Measurements from ENCODE around the gene IGF1R. TPM values are rescaled to one million over a fixed set of nuclear protein-coding genes. Genes with fewer than 3 reads are reported as not detected.
A peak's percentile ranks its signal among the peaks of the same experiment; 100 is the strongest.

IGF1R gene
- total and polyA plus RNA-seq, 4 donors, result 17.6 to 34.8 (median 21.0) TPM

GRCh38 chr15:98951004-98951403, 302.7 kb downstream of the IGF1R start:
- Histone ChIP-seq H3K36me3 (ENCODE audit: control insufficient read depth, insufficient read depth, low read length) (peaks cover 59% of the 10 kb centered on the region), H3K27ac (ENCODE audit: low read depth, low read length) (no peak overlapping the region), H3K9me3 (ENCODE audit: control insufficient read depth, insufficient read depth, low read length) (no peaks in the 10 kb centered on the region), H3K4me1 (ENCODE audit: control insufficient read depth, insufficient read depth, low read length) (peaks cover 26% of the 10 kb centered on the region), H3K27me3 (ENCODE audit: control insufficient read depth, insufficient read depth, low read length) (no peaks in the 10 kb centered on the region), H3K4me3 (ENCODE audit: low read depth, low read length) (no peak overlapping the region)
- WGBS (ENCODE audit: insufficient coverage), result 94% methylated on average over 7 of the region's 7 CpGs
- no peak for DNase-seq (ENCODE audit: low read depth in 4 of 6, low spot score in 6 of 6)

DNA sequence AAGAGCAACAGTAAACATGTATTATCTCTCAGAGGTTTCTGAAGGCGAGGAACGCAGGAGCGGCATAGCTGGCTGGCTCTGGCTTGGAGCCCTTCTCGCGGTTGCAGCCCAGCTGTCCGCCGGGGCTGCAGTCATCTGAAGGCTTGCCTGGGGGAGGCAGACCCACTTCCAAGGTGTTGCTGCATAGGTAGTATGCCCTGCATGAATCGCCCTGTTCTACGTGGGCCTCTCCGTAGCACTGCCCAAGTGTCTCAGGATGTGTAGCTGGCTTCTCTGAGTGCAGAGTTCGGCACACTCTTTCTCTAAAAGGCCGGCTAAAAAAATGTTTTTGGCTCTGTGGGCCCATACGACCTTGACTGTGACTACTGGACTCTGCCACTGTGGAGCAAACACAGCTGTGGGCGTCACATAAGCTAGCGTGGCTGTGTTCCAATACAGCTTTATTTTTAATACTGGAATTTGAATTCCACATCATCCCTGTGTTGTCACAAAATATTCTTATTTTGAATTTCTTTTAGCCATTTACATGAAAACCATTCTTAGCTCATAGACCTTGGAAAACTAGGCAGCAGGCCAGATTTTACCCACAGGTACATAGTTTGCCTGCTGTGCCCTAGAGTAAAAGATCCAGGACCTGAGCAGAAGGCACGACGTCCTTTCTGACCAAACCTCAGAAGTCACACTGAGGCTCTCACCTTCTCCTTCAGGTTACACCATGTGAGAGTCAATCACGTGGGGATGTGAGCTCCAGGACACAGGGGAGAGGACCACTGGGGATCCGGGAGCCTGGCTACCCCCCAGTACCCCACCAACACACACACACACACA, 303.4 kb downstream of the IGF1R start:
- no peak overlapping the region for H3K27ac ChIP-seq (ENCODE audit: low read depth, low read length)
- H3K4me1 ChIP-seq (ENCODE audit: control insufficient read depth, insufficient read depth, low read length), result peaks cover 30% of the 10 kb centered on the region
- H3K27me3 ChIP-seq (ENCODE audit: control insufficient read depth, insufficient read depth, low read length), result no peaks in the 10 kb centered on the region
- peaks cover 60% of the 10 kb centered on the region for H3K36me3 ChIP-seq (ENCODE audit: control insufficient read depth, insufficient read depth, low read length)
- no peak for DNase-seq (ENCODE audit: low read depth in 4 of 6, low spot score in 6 of 6)
- H3K4me3 ChIP-seq (ENCODE audit: low read depth, low read length), result no peak overlapping the region
- no peaks in the 10 kb centered on the region for H3K9me3 ChIP-seq (ENCODE audit: control insufficient read depth, insufficient read depth, low read length)
- 89% methylated on average over 15 of the region's 19 CpGs for WGBS (ENCODE audit: insufficient coverage)

DNA sequence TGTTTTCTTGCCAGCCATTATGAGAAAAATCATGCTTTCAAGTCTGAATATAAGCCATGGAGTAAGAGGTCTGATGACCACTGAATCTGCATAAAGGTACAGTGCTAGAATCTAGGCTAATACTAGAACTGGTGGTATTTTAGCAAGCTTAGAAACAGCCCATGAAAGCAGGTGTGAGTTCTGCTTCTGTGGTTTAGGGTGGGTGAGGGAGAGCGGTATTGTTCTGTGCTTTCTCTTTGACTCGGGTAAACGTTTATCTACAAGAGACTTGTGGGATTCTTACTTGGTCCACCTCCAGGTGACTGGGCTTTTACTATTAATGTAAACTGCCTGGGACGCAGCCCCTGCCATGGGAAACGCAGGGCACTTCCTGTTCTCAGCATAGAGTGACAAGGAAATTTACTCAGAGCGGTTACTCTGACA, 304.1 kb downstream of the IGF1R start:
- Histone ChIP-seq H3K9me3 (ENCODE audit: control insufficient read depth, insufficient read depth, low read length) (no peaks in the 10 kb centered on the region), H3K4me3 (ENCODE audit: low read depth, low read length) (no peak overlapping the region), H3K27ac (ENCODE audit: low read depth, low read length) (no peak overlapping the region), H3K36me3 (ENCODE audit: control insufficient read depth, insufficient read depth, low read length) (peaks cover 63% of the 10 kb centered on the region), H3K27me3 (ENCODE audit: control insufficient read depth, insufficient read depth, low read length) (no peaks in the 10 kb centered on the region), H3K4me1 (ENCODE audit: control insufficient read depth, insufficient read depth, low read length) (peaks cover 30% of the 10 kb centered on the region)
- DNase-seq (ENCODE audit: low read depth in 4 of 6, low spot score in 6 of 6), result no peak
- WGBS (ENCODE audit: insufficient coverage), result 61% methylated on average over 2 of the region's 6 CpGs

DNA sequence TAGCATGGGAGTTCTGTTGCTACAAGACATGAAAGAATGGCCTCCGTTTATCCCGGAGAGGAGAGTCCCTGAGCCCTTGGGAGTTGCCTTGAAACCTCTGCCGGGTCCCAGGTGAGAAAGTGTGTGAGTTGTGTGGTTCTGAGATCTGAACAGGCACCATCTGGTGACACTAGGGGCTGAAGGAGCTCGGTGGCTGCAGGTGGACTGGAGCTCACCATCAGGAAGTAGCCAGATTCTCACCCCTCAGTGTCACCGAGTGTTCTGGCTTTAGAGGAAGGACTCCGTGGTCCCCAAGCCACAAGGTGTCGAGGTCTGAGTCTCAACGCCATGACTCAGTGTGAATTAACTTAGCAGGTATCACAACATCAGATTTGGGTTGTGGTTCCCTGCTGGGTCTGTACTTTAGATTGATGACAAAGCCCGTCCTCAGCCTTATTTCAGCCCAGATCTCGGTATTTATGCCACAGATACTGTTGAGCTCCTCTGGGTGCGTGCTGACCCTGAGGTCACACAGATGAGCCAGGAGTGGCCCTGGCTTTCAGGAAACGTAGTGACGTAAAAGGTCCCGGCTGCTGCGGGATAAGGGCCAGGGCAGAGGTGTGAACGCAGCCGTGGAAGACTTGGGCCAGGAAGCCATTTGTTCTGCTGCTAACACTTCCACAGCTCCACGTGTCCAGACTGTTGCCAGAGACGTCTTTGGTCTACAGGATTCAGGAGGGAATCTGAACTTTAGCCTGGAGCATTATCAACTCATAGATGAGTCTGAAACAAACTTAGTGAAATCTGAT, 304.9 kb downstream of the IGF1R start:
- DNase-seq (ENCODE audit: low read depth in 4 of 6, low spot score in 6 of 6), result no peak
- peaks cover 30% of the 10 kb centered on the region for H3K4me1 ChIP-seq (ENCODE audit: control insufficient read depth, insufficient read depth, low read length)
- H3K4me3 ChIP-seq (ENCODE audit: low read depth, low read length), result no peak overlapping the region
- H3K27ac ChIP-seq (ENCODE audit: low read depth, low read length), result no peak overlapping the region
- peaks cover 65% of the 10 kb centered on the region for H3K36me3 ChIP-seq (ENCODE audit: control insufficient read depth, insufficient read depth, low read length)
- WGBS (ENCODE audit: insufficient coverage), result 91% methylated on average over 16 of the region's 19 CpGs
- no peaks in the 10 kb centered on the region for H3K27me3 ChIP-seq (ENCODE audit: control insufficient read depth, insufficient read depth, low read length)
- no peaks in the 10 kb centered on the region for H3K9me3 ChIP-seq (ENCODE audit: control insufficient read depth, insufficient read depth, low read length)

- peak overlapping the region; percentile 42 for H3K27ac ChIP-seq (ENCODE audit: low read depth, low read length)
- H3K9me3 ChIP-seq (ENCODE audit: control insufficient read depth, insufficient read depth, low read length), result no peaks in the 10 kb centered on the region
- peaks cover 30% of the 10 kb centered on the region for H3K4me1 ChIP-seq (ENCODE audit: control insufficient read depth, insufficient read depth, low read length)
- H3K36me3 ChIP-seq (ENCODE audit: control insufficient read depth, insufficient read depth, low read length), result peaks cover 62% of the 10 kb centered on the region
- no peak overlapping the region for H3K4me3 ChIP-seq (ENCODE audit: low read depth, low read length)
- no peak for DNase-seq (ENCODE audit: low read depth in 4 of 6, low spot score in 6 of 6)
- WGBS (ENCODE audit: insufficient coverage), result 84% methylated on average over 15 of the region's 16 CpGs
- H3K27me3 ChIP-seq (ENCODE audit: control insufficient read depth, insufficient read depth, low read length), result no peaks in the 10 kb centered on the region
Observed at GRCh38 chr15:98953968-98954367, 305.6 kb downstream of the IGF1R start.

DNA sequence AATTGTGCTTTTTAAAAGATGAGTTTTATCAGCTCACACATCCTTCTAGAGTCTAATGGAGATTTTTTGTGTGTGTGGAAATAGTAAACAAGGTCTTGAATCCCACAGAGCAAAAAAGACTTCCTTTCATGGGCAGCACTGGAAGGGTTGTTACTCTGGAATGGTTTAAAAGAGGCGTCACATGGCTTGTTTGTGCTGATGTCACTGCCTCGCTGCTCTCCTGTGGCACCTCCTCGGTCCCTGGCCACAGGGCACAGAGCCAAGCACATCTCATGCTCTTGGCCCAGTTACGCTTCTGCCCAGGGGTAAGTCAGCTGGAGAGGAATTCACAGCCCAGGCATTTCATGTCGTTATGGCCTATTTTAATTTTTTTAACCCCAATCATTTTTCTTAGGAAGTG, 306.1 kb downstream of the IGF1R start:
- H3K4me1 ChIP-seq (ENCODE audit: control insufficient read depth, insufficient read depth, low read length), result peaks cover 30% of the 10 kb centered on the region
- DNase-seq (ENCODE audit: low read depth in 4 of 6, low spot score in 6 of 6), result peak in 5 of 6 donors; percentile 23 to 84 (median 59)
- peaks cover 62% of the 10 kb centered on the region for H3K36me3 ChIP-seq (ENCODE audit: control insufficient read depth, insufficient read depth, low read length)
- 30% methylated on average over 3 of the region's 5 CpGs for WGBS (ENCODE audit: insufficient coverage)
- H3K4me3 ChIP-seq (ENCODE audit: low read depth, low read length), result no peak overlapping the region
- H3K27me3 ChIP-seq (ENCODE audit: control insufficient read depth, insufficient read depth, low read length), result no peaks in the 10 kb centered on the region
- H3K27ac ChIP-seq (ENCODE audit: low read depth, low read length), result peak overlapping the region; percentile 42
- no peaks in the 10 kb centered on the region for H3K9me3 ChIP-seq (ENCODE audit: control insufficient read depth, insufficient read depth, low read length)

GRCh38 chr15:98955331-98955730, 307.0 kb downstream of the IGF1R start:
- WGBS (ENCODE audit: insufficient coverage), result 40% methylated on average over 6 of the region's 8 CpGs
- H3K27ac ChIP-seq (ENCODE audit: low read depth, low read length), result no peak overlapping the region
- H3K36me3 ChIP-seq (ENCODE audit: control insufficient read depth, insufficient read depth, low read length), result peaks cover 60% of the 10 kb centered on the region
- peak in 3 of 6 donors; percentile 33 to 70 (median 62) for DNase-seq (ENCODE audit: low read depth in 4 of 6, low spot score in 6 of 6)
- H3K4me3 ChIP-seq (ENCODE audit: low read depth, low read length), result no peak overlapping the region
- H3K9me3 ChIP-seq (ENCODE audit: control insufficient read depth, insufficient read depth, low read length), result no peaks in the 10 kb centered on the region
- H3K4me1 ChIP-seq (ENCODE audit: control insufficient read depth, insufficient read depth, low read length), result peaks cover 30% of the 10 kb centered on the region
- H3K27me3 ChIP-seq (ENCODE audit: control insufficient read depth, insufficient read depth, low read length), result no peaks in the 10 kb centered on the region

DNA sequence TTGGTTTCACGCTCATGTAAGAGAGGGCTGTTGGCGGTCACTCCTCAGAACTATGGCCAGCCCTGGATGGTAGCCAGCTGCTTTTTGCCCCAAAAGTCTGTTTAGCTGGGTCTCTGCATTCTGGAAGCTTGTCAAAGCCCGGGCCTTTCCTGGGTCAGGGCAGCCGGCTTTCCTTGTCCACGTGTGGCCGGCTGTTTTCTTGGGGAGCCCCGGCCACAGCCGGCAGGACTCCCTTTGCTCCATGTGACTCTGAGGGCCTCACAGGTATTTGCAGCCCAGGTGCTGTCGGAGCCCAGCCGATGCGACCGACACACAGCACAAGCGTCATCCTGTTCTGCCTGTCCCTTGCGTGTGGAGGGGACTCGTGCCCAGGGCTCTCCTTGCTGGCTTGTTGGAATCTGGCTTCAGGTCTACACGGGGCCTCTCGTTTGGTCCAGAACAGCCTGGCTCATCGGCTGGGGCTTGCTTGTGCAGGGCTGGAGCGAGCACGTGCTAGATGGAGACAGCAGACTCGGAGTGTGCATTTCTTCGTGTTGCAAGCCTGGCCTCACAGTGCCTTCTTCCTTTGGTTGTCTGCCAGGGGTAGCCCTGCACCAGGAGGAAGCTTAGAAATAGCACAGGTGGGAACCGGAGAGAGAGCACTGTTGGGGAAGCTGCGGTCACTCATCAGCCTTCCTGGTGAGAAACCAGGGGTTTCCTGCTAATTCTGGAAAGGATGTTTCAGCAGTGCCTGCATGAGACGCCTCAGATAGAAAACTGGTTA, 307.8 kb downstream of the IGF1R start:
- WGBS (ENCODE audit: insufficient coverage), result 81% methylated on average over 25 of the region's 25 CpGs
- DNase-seq (ENCODE audit: low read depth in 4 of 6, low spot score in 6 of 6), result peak in 2 of 6 donors; percentile 20 to 45
- Histone ChIP-seq H3K27me3 (ENCODE audit: control insufficient read depth, insufficient read depth, low read length) (no peaks in the 10 kb centered on the region), H3K27ac (ENCODE audit: low read depth, low read length) (no peak overlapping the region), H3K36me3 (ENCODE audit: control insufficient read depth, insufficient read depth, low read length) (peaks cover 62% of the 10 kb centered on the region), H3K9me3 (ENCODE audit: control insufficient read depth, insufficient read depth, low read length) (no peaks in the 10 kb centered on the region), H3K4me1 (ENCODE audit: control insufficient read depth, insufficient read depth, low read length) (peaks cover 30% of the 10 kb centered on the region), H3K4me3 (ENCODE audit: low read depth, low read length) (no peak overlapping the region)

DNA sequence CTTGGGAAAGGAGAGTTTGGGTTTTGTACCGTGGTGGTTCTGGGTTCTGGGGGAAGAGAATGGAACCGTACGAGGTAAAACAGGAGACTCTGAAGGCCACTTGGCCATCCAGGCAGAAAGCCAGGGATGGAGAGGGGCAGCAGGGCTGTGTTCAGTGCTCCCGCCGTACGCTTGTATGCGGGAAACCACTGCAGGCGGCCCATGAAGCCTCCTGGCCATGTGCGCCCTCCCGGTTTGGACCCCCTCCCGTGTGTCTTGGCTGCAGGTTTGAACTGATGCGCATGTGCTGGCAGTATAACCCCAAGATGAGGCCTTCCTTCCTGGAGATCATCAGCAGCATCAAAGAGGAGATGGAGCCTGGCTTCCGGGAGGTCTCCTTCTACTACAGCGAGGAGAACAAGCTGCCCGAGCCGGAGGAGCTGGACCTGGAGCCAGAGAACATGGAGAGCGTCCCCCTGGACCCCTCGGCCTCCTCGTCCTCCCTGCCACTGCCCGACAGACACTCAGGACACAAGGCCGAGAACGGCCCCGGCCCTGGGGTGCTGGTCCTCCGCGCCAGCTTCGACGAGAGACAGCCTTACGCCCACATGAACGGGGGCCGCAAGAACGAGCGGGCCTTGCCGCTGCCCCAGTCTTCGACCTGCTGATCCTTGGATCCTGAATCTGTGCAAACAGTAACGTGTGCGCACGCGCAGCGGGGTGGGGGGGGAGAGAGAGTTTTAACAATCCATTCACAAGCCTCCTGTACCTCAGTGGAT, 308.6 kb downstream of the IGF1R start:
- no peak overlapping the region for H3K27ac ChIP-seq (ENCODE audit: low read depth, low read length)
- DNase-seq (ENCODE audit: low read depth in 4 of 6, low spot score in 6 of 6), result no peak
- H3K27me3 ChIP-seq (ENCODE audit: control insufficient read depth, insufficient read depth, low read length), result no peaks in the 10 kb centered on the region
- peaks cover 62% of the 10 kb centered on the region for H3K36me3 ChIP-seq (ENCODE audit: control insufficient read depth, insufficient read depth, low read length)
- WGBS (ENCODE audit: insufficient coverage), result 92% methylated on average over 30 of the region's 39 CpGs
- peaks cover 30% of the 10 kb centered on the region for H3K4me1 ChIP-seq (ENCODE audit: control insufficient read depth, insufficient read depth, low read length)
- H3K4me3 ChIP-seq (ENCODE audit: low read depth, low read length), result no peak overlapping the region
- no peaks in the 10 kb centered on the region for H3K9me3 ChIP-seq (ENCODE audit: control insufficient read depth, insufficient read depth, low read length)
